Calu3 (cell line): ENCODE data around the gene CA14. TPM values are rescaled to one million over a fixed set of nuclear protein-coding genes. Genes with fewer than 3 reads are reported as not detected.
"Not testable (repeated sequence)": the region's sequence is repeated elsewhere in the genome, so short reads cannot be mapped to it uniquely, and the experiment has no call there.

Source experiments
- BruUV-seq: library from RNA; stranded (reverse); fragments of 400-500 nt; replicated peaks from 2 replicates; lab custom pipeline; 2021; lab: Mats Ljungman, UMichigan
- CTCF ChIA-PET: fragments of 300-600 bp; sonication (Branson Sonifier 250); formaldehyde crosslinking; loops from one replicate; lab custom pipeline; 2022; ENCODE audit warnings: antibody characterized with exemption; lab: Charles Lee
- DNase-seq: peaks from one replicate; pipeline ENCODE4 v3.0.0; 2022
- H3K27ac Mint-ChIP-seq: one replicate; pipeline ENCODE4 v1.8.0; 2022; ENCODE audit warnings: mixed read lengths; ENCODE audit not compliant: unreplicated experiment
- H3K27me3 Mint-ChIP-seq: one replicate; pipeline ENCODE4 v1.8.0; 2022; ENCODE audit warnings: mixed read lengths; ENCODE audit not compliant: unreplicated experiment
- H3K36me3 Mint-ChIP-seq: one replicate; pipeline ENCODE4 v1.8.0; 2022; ENCODE audit warnings: mild to moderate bottlenecking, moderate library complexity, mixed read lengths; ENCODE audit not compliant: insufficient read depth, unreplicated experiment
- H3K4me1 Mint-ChIP-seq: one replicate; pipeline ENCODE4 v1.8.0; 2022; ENCODE audit warnings: mild to moderate bottlenecking, low read depth, mixed read lengths; ENCODE audit not compliant: unreplicated experiment
- H3K4me3 Mint-ChIP-seq: one replicate; pipeline ENCODE4 v1.8.0; 2022; ENCODE audit warnings: mild to moderate bottlenecking, low read depth, moderate library complexity, mixed read lengths; ENCODE audit not compliant: unreplicated experiment
- H3K9me3 Mint-ChIP-seq: one replicate; pipeline ENCODE4 v1.8.0; 2022; ENCODE audit warnings: low read depth, mixed read lengths; ENCODE audit not compliant: unreplicated experiment
- intact Hi-C: fragments of 100-400 bp; cut with micrococcal nuclease; formaldehyde crosslinking; loops from one replicate; pipeline ENCODE4 v1.10.0; 2022; ENCODE audit not compliant: unreplicated experiment
- total RNA-seq: library from RNA; stranded (reverse); gene quantifications from 2 replicates; pipeline ENCODE4 v1.2.3, GENCODE V29; 2022
- TF ChIP-seq, protein P1 (sequence below): fragments of 200-600 bp; IDR thresholded peaks from one replicate; pipeline ENCODE4 v1.8.0; 2022; ENCODE audit warnings: antibody characterized with exemption; ENCODE audit not compliant: unreplicated experiment

The CA14 gene
- total RNA-seq, 1 experiment from 2014 or later: 1.0 TPM

DNA sequence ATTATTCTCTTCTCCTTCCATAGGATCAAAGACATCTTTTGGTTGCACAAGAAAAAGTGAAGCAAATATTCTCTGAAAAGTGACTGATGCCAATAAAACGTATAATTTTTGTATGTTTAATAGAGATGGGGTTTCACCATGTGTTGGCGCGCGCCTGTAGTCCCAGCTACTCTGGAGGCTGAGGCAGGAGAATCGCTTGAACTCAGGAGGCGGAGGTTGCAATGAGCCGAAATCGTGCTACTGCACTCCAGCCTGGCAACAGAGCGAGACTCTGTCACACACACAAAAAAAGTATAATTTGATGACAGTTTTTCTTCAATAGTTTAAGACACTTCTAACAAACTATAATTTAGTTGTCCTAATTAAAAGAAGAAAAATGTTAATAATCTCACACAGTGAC is 45.5 kb upstream of the CA14 start:
- CTCF ChIA-PET: no interaction called here
- intact Hi-C loops: no loop called here

DNA sequence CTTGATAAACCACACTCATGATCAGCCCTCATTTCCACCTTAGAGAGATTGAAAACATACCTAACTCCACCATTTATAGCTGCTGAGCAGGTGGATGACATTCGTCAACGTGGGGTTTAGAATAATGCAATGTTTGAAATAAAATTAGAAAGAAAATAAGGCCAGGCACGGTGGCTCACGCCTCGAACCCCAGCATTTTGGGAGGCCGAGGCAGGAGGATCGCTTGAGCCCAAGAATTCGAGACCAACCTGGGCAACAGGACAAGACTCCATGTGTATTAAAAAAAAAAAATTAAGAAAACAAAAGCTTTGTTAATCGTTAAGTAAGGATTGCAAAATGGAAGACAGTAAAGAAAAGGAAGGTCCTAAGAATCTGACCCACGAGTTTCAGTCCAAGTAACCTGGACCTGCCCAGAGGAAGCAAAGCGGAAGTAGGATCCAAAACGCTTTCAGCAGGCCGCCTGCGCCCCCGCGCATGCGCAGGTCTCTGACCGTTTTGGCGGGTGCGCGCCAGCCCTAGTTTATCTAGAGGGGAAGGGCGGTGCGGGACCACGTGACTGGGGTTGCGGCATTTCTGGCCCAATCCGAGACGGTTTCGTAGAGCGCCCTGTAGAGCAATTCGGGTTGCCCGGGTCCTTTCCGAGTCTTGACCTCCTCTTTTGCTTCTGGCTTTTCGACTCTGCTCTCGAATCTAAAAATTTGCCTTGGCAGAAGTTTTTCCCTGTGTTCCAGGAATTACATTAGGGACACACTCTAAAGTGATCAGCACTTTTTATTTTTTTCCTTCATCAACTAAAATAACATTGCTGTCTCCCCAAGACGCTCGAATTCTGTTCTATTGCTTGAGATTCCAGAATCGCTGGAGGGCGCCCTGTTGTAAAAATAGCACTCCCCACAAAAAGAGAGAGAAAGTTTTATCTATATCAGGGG is 44.1 kb upstream of the CA14 start:
- BruUV-seq: TSS peak; percentile 19
- Mint-ChIP-seq H3K27me3 (no peaks in the 10 kb centered on the region), H3K9me3 (no peaks in the 10 kb centered on the region), H3K27ac (peak overlapping the region; percentile 82), H3K4me3 (peak overlapping the region; percentile 72), H3K4me1 (peaks cover 15% of the 10 kb centered on the region), H3K36me3 (peaks cover 17% of the 10 kb centered on the region)
- CTCF ChIA-PET: interaction anchor here (0.5 to 0.7 kb wide), 2 partner anchors 20 to 144 kb away, joined by 3 to 4 read pairs; no protein-coding TSS in a partner anchor
- intact Hi-C loops: no loop called here
- DNase-seq: peak; percentile 91
- TF ChIP-seq, protein P1, sequence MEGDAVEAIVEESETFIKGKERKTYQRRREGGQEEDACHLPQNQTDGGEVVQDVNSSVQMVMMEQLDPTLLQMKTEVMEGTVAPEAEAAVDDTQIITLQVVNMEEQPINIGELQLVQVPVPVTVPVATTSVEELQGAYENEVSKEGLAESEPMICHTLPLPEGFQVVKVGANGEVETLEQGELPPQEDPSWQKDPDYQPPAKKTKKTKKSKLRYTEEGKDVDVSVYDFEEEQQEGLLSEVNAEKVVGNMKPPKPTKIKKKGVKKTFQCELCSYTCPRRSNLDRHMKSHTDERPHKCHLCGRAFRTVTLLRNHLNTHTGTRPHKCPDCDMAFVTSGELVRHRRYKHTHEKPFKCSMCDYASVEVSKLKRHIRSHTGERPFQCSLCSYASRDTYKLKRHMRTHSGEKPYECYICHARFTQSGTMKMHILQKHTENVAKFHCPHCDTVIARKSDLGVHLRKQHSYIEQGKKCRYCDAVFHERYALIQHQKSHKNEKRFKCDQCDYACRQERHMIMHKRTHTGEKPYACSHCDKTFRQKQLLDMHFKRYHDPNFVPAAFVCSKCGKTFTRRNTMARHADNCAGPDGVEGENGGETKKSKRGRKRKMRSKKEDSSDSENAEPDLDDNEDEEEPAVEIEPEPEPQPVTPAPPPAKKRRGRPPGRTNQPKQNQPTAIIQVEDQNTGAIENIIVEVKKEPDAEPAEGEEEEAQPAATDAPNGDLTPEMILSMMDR: no peak

More for the DNA sequence above, 45.5 kb upstream of the CA14 start:
- DNase-seq: no peak
- Mint-ChIP-seq H3K4me3 (no peak overlapping the region), H3K36me3 (peaks cover 17% of the 10 kb centered on the region), H3K4me1 (peaks cover 24% of the 10 kb centered on the region), H3K9me3 (no peaks in the 10 kb centered on the region), H3K27ac (no peak overlapping the region), H3K27me3 (no peaks in the 10 kb centered on the region)
- TF ChIP-seq, protein P1: no peak
- BruUV-seq: no TSS peak

DNA sequence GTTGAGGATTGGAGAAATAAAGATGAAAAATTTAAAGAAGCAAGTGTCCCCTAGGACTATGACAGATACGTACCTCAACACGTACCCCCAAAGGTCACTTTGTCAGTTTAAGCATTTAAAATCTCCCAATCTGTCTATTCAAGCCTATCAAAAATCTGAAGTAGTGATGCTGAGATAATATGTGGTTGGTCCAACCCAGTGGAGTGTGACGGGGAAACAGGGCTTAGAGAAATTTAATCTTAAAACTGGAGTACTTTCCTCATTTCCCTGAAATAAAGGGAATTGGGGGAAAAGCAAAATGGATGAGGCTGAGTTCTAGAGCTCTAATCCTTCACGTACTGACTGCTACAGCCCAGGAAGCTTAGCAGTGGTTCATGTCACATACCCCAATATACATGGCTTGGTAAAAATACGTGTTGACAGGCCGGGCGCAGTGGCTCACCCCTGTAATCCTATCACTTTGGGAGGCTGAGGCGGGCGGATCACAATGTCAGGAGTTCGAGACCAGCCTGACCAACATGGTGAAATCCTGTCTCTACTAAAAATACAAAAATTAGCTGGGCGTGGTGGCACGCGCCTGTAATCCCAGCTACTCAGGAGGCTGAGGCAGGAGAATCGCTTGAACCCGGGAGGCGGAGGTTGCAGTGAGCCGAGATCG is 43.3 kb upstream of the CA14 start:
- peak overlapping the region; percentile 82 for H3K27ac Mint-ChIP-seq
- BruUV-seq, H3K27me3 Mint-ChIP-seq, H3K9me3 Mint-ChIP-seq, intact Hi-C loops, DNase-seq: not testable (repeated sequence)
- H3K4me1 Mint-ChIP-seq: peaks cover 15% of the 10 kb centered on the region
- CTCF ChIA-PET: interaction anchor here (0.5 kb wide), 1 partner anchor 1825 kb away, joined by 5 read pairs; no protein-coding TSS in a partner anchor
- peaks cover 17% of the 10 kb centered on the region for H3K36me3 Mint-ChIP-seq
- H3K4me3 Mint-ChIP-seq: peak overlapping the region; percentile 72

DNA sequence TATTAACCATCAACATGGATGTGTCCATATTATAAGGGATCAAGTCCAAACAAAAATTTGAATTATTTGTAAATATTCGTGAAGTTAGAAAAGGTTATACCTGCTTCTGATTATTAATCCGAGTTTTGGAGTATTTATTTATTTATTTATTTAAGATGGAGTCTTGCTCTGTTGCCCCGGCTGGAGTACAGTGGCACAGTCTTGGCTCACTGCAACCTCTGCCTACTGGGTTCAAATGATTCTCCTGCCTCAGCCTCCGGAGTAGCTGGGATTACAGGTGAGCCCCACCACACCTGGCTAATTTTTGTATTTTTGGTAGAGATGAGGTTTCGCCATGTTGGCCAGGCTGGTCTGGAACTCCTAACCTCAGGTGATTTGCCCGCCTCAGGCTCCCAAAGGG is 41.7 kb upstream of the CA14 start:
- H3K27me3 Mint-ChIP-seq: not testable (repeated sequence)

GRCh38 chr1:150221552-150221951 is 36.0 kb upstream of the CA14 start:
- TF ChIP-seq, protein P1: no peak
- H3K4me3 Mint-ChIP-seq: no peak overlapping the region
- H3K36me3 Mint-ChIP-seq: peaks cover 45% of the 10 kb centered on the region
- no peak overlapping the region for H3K27ac Mint-ChIP-seq
- DNase-seq: peak; percentile 13
- BruUV-seq: no TSS peak
- intact Hi-C loops: no loop called here
- CTCF ChIA-PET: no interaction called here
- H3K4me1 Mint-ChIP-seq: no peaks in the 10 kb centered on the region
- H3K9me3 Mint-ChIP-seq: no peaks in the 10 kb centered on the region
- no peaks in the 10 kb centered on the region for H3K27me3 Mint-ChIP-seq

More for the DNA sequence above, 41.7 kb upstream of the CA14 start:
- H3K9me3 Mint-ChIP-seq, H3K27ac Mint-ChIP-seq, H3K4me3 Mint-ChIP-seq, BruUV-seq, intact Hi-C loops, DNase-seq, CTCF ChIA-PET: not testable (repeated sequence)
- Mint-ChIP-seq H3K36me3 (peaks cover 21% of the 10 kb centered on the region), H3K4me1 (peaks cover 15% of the 10 kb centered on the region)
